NCI-H1694 (cell line): ENCODE measurements around the gene TMEM125.
A peak's percentile ranks its signal among the peaks of the same experiment; 100 is the strongest.

Experiments
- DNase-seq: peaks from one replicate; lab custom pipeline; 2025; lab: John Stamatoyannopoulos, UW

Gene TMEM125

DNA sequence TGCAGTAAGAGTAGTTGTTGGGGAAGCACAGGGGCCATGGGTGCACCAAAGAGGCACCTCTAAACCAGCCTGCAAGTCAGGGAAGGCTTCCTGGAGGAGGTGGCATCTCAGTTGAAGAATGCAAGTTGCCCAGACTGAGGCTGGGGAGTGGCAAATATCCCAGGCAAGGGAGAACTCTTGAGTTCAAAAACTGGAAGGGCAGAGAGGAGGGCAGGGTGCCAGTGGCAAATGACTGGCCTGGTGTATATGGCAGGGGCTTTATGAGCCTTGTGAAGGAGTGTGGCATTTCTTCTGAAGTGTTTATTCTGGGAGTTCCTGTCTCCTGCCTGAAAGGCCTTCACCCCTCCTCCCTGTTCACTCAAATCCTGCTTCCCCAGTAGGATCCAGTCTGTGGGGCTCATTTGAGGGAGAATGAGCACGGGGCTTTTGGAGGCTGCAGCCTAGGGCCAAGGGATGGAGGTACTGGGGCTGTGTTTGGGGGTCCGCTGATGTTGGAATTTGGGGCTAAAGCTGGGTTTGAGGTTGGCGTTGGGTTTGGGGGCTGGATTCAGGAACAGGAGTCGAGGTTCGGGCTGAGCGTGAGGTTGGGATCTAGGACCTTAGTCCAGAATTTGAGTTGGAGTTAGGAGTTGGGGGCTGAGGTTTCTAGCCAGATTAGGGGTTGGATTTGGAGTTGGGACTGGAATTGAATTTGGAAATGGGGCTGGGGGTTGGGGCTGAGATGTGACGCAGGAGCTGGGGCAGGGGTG is at the start of gene TMEM125:
Gene TMEM125 (plus strand): TSS at position 357 of the 749 bp plus-strand sequence. CDS start 2,740 bp downstream, outside the sequence.
- no peak for DNase-seq

DNA sequence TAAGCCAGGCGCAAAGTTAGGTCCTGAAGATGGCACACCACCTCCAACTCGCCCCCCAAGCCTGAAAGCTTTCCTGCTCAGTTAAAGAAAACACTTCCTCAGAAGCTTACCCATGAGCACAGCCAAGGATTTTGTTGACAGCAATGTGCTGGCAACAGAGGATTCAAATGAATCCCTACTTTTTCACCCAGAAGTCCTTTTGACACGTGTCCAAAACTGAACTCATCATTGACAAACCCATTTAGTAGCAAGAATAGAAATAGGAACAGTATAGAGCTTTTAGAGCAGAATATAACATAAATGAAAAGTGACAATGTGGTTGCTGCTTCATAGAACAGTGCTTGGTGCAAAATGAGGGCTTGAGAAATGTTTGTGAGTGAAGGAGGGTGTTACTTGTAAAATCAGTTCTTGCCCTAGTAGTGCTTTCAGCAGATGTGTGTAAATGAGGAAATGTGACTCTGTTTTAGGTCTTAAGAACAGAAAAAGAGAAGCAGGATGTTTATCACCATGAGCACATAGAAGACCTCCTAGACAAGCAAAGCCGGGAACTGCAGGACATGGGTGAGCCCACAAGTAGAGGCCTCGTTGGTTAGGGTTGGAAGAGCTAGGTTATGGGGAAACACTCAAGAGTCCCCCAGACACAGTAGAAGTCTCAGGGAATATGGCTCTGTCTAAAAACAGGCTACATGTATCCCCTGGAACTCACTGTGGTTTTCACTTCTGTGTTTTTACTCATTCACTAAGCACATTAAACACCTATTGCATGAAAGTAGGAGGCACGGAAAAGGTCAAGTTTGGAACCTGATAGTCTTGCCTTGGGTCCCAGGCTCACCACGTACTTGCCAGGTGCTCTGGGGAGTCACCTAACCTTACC is 48.6 kb upstream of the TMEM125 start:
- DNase-seq: no peak

DNA sequence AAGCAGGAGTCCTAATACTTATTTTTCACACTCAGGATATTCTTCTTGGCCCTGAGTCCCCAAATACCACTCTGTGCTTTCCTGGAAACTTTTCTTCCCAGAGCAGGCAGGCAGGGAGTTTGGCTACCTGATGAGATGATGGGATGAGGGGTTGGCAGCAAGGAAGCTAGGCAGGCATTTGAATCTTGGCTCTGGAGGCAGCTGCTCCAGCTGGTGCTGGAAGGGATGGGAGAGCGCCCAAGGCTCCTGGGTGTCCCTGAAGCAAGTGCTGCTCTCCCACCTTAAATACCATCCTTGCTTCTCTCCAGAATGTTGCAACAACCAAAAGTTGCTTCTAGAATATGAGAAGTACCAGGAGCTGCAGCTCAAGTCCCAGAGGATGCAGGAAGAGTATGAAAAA is 48.0 kb upstream of the TMEM125 start:
- DNase-seq: no peak

DNA sequence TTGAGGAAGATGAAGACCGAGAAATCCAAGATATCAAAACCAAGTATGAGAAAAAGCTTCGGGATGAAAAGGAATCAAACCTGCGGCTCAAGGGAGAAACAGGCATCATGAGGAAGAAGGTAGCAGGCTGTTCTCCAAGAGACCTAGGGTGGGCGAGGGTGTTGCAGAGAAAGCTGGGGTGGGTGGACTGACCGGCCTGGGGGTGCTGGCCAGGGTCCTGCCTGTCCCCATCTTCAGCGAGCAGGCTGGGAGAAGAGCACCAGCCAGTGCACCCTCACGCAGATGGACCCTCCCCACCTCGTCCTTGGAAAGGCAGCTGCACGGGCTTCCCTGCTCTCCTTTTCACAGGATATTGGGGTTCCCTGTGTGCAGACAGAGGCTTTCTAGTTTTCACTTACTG is 46.9 kb upstream of the TMEM125 start:
- DNase-seq: no peak

DNA sequence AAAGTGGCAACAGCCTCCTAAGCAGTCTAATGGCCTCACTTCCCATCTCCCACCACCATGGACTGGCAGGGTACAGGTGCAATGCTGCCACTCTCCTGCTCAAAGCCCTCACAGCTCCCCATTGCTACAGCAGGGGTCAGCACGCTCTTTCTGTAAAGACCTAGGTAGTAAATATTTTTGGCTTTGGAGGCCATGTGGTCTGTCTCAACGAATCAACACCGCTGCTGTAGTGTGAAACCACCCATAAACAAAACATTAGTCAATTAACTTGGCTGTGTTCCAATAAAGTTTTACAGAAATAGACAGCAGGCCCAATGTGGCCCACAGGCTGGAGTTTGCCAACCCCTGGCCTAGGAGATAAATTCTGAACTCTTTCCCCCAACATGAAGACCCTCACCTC is 44.6 kb upstream of the TMEM125 start:
- DNase-seq: no peak

DNA sequence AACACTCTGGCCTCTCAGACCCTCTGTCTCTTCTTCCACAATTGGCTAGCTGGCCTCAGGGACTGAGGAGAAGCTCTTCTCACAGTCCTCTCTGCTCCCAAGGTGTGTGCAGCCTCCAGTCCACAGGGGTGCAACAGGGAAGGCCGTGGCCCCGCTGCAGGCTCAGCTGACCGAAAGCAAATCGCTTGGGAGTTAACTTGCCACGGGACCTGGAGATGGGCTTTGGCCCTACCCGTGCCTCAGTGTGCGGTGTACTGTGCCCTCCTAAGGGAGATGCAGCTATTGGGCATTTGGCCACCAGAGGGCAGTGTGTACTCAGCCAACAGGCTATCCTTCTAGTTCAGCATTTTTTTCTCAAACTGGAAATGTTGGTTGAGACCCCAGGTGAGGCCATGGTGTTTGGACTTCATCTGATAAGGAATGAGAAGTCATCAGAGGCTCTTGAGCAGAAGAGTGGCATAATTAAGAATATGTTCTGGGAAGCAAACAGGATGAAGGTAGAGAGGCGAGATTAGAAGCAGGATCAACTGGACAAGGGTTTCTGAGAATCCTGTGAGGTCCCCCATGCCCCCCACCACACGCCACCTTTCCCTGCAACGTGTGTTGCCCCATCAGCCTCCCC is 42.5 kb upstream of the TMEM125 start:
- peak; percentile 92 for DNase-seq

DNA sequence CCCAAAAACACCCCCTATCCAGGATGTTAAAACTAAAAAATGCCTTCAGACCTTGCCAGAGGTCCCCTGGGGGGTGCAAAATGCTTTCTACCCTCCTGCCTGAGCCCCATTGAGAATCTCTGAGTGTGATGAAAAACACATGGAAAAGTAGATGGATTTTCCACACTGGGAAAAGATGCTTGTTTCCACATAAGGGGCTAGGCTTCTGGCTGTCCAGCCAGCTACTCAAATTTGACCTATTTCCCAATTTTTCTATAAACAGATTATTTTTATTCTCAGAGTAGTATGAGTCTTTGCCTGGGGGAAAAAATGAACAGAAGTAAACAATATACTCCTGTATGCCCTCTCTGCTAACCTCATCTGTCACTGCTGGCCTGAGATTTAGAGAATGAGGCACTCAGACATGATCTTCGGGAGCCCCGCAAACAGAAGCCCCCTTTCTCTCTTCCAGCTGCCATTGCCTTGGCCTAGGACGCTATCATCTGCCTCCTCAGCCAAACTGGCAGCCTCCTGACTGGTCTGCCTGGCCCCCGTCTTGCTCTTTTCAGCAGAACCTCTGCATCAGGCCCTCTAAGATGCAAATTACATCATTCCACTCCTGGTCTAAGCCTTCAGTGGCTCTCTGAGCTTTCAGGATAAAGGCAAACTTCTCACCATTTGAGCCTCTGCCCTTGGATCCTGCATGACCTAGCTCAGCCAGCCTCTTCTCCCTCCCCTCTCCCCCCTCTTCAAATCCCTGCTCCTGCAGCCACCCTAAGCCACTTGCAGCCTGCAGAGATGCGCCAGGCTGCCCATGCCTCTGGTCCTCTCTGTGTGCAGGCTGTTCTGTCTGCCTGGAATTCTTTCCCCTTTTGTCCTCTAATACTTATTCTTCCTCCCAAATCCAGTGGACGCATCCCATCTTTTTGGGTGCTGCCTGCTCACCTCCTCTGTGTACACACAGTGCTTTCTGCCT is 39.7 kb upstream of the TMEM125 start:
- DNase-seq: no peak

DNA sequence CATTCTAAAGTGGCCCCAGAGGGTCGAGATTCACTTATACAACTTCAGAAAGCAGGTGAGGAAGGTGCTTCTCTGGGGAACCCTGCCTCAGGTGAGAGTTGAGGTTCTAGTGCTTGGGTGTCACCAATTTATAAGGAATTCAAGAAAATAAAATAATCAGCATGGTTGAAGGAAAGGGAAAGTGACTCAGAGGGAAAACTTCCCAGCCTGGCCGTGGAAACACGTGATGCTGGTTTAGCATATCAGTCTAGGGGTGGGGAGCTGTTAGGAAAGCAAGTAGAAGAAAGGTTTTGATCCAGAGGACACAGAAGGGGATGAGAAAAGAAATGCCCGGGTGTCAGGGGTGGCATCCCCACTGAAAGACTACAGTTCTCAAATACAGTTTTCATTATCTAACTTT is 37.7 kb upstream of the TMEM125 start:
- DNase-seq: no peak

DNA sequence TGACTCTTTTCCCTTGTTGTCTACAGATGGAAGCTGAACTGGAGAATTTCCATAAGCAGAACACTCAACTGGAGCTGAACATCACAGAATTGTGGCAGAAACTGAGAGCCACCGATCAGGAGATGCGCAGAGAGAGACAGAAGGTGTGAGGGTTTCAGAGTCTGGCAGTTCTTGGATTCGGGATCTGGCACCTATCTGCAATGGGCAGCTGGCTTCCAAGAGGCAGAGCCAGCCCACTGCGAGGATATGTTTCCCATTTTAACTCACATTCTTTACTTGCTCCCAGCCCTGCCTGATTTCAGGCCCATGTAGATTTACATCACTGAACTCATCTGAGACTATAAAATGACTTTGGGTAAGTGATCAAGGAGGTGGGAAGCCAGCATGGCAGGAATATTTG is 37.3 kb upstream of the TMEM125 start:
- no peak for DNase-seq

DNA sequence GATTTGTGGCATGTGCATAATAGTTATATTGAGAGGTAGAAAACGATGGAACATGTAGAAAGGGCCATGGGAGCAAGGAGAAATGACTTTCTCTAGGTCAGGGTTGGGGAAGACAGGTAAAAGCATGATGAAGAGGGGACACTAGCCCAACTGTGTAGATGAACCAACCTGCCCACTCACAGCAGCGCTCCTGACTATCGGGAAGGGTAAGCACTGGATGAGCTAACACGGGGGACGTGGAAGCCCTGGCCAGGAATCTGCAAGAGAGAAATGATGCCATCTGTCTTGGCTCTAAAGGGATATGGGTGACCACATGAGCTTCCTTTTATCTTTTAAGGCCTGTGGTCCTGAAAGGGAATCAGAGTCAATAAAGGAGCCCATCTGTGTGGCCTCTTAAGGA is 36.2 kb upstream of the TMEM125 start:
- DNase-seq: no peak

DNA sequence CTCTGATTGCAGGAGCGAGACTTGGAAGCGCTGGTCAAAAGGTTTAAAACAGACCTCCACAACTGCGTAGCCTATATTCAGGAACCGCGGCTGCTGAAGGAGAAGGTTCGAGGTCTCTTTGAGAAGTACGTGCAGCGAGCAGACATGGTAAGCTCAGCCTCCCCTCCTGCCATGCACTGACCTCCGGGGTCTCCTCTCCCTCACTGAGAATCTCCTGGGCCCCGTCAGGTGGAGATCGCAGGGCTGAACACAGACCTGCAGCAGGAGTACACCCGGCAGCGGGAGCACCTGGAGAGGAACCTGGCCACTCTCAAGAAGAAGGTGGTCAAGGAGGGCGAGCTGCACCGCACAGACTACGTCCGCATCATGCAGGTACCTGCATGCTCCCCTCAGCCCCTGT is 35.5 kb upstream of the TMEM125 start:
- no peak for DNase-seq

DNA sequence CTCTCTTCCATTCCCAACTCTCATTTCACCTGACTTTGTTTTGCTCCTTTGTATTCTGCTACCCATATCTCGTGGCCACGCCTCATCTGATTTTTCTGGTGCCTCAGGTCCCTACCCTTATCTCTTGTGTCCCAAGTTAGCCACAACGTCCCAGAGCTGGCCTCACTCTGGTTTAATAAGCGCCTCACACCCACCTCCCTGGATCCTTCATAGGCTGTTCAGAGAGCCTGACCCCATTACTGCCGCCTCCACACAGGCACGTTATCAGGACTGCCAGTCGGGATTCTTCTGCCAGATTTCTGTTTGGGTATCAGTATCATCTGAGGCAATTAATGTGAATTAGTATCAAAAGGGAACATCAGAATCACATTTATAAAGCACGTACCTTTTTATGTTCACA is 34.7 kb upstream of the TMEM125 start:
- no peak for DNase-seq

DNA sequence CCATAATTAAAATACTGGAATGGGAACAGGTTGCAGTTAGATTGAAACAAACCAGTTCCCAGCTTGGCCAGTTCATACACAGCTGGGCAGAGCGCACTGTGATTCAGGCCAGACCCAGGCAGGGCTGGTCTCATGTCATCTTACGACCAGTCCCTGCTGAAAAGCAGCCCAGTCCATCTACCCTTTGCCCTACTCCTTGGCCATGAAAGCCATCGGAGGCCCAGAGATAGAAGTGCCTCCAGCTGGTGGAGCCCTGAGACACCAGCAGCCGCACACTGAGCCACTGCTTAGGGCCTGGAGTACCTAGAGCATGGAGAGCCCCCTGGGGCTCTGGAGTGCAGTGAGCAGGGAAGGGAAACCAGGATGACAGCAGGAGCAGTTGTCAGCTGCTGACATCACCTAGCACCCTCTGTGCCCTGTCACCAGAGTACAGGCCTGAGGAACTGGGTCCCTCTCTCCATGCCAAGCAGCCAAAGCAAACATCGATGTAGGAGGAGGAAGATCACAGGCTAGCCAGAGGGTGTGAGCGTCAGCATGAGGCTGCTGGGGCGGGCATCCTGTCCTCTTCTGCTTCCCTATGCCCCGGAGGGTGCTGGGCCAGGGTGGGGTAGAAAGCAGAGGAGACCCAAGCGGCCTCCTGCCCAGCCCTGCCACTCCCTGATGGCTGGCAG is 34.2 kb upstream of the TMEM125 start:
- DNase-seq: no peak

DNA sequence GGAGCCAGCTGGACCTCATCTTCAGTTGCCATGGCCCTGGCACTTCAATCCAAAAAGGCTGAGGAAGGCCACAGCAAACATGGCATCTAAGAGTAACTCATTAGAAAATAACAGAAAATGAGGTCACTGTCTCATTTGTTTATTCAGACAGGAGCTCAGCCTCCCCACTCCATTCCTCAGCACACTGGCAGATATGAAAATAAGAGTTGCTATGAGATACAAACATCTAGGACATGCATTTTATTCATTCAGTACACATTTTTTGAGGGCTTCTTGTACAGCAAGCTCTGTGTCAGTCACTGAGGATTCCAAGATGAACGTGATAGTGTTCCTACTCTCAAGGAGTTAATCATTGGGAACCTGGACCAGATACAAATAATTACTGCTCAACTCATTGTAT is 32.7 kb upstream of the TMEM125 start:
- no peak for DNase-seq

DNA sequence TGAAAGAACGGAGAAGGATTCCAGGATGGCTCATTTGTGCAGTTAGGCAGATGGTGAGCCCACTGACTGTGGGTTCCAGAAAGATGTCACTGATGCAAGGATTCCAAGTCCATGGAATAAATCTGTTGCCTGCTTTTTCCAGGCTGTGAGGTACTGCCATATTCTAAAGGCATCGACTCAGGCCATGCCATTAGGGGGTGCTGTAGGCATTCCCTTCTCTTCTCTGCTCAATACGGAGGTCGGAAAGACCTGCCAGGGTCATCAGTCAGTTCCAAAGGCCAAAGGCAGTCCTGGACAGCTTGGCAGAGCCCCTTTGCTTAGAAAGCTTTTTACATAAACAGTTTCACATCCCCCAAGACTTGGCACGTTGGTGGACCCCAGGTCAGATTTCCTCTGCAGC is 31.7 kb upstream of the TMEM125 start:
- DNase-seq: peak; percentile 76

DNA sequence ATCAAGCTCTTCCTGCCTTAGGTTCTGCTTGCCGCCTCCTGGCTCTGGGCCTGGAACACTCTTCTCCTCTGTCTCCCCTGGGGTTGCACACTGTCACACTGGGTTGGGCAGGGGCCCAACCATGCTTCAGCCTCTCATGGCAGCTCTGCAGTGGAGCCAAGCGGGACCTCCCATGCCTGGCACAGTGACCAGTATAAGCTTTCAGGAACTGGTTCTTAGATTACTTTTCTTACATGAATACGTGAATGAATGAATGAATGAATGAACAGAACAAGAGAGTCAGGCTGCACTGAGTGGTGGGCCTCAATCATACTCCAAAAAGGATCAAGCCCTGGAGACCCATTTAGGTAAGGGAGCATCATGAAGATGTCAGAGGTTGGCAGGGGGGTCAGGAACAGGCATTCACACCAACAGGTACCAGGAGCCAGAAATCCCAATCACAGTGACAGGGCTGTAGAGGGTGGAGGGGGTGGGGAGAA is 30.8 kb upstream of the TMEM125 start:
- DNase-seq: no peak

DNA sequence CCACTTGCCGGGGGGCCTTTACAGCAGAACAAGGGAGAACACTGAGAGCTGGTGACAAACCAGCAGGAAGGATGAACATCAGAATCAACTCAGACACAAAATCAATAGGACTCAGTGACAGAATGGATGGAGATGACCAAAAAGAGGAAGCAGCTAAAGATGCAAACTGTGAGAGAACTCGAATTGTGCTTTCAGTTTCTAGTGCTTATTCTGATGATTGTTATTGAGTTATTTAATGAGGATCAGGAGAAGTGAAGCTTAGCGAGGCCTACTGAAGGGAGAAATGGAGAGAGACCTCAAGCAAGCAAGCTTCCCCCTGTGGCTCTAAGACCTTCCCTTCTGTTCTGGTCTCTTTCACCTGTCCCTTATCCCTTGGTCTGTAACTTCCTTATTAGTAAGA is 30.3 kb upstream of the TMEM125 start:
- no peak for DNase-seq

DNA sequence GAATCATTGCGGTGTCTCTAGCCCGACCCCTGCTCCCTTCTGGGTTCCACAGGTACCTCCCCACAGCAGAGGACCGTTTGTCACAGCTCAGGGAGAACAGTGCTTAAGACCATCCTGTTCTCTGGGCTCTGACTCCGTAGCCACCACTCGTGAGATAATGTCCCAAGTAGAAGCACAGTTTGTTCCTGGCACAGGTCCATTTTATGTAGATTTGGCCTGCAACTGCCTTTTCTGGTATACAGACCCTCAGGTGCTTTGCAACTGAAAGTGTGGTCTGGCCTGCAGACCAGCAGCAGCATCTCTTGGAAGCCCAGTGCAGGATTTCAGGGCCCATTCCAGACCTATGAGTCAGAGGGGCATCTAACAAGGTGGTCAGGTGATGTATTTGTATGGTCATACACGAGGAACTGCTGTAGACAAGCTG is 28.4 kb upstream of the TMEM125 start:
- DNase-seq: no peak

DNA sequence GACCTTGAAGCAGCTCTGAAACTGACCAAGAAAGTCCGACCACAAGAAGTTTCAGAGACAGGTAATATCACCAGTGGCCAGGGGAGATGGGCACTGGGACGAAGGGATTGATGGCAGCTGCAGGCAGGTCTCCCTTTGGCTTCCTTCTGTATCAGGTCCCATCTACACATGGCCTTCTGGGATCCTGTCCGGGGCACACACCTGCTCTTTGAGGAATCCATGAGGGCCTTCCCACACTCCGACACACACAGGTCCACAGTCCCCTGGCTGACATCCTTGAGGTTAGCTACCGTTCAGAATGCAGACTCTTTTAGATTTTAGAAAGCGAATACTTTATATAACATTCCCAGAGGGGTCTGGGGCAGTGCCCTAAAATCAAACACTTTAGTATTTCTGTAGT is 26.5 kb upstream of the TMEM125 start:
- no peak for DNase-seq

DNA sequence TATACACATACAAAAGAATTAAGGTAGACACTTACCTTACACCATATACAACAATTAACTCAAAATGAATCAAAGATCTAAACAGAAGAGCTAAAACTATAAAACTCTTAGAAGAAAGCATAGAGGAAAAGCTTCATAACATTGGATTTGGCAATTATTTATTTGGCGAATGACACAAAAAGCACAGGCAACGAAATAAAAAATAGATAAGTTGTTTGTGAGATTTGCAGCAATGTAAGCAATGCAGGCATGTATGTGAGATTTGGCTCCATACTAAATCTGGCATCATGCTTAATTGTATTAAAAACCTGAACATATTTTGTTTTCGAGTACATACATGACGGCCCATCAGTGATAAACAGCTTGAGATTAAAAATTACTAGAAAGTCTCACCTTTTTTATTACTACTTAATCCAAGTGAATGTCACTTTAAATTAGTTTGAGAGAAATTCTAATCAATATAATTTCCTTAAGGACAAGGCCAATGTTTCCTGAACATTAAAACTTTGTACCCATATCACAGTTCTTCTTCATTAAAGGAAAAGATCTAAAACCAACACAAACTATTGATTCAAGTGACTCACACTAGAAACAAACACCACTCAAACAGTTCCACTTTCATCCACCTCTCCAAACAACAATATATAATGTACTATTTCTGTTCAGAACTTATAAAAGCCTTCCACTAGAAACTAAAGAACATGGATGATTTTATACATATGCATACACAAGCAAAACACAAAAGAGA is 23.1 kb upstream of the TMEM125 start:
- DNase-seq: no peak
